GM18909 (cell line): ENCODE data around the gene KRT83.
"Not testable (repeated sequence)": the region's sequence is repeated elsewhere in the genome, so short reads cannot be mapped to it uniquely, and the experiment has no call there.

ENCODE experiments used
- ATAC-seq: cut with Tn5 transposase; IDR thresholded peaks from one replicate; pipeline ENCODE4 v1.9.1; 2021; ENCODE audit warnings: mild to moderate bottlenecking; ENCODE audit not compliant: unreplicated experiment, poor library complexity

The KRT83 gene

GRCh38 chr12:52354200-52354599 is 33.0 kb upstream of the KRT83 start:
- ATAC-seq: no peak

GRCh38 chr12:52353766-52354165 is 32.6 kb upstream of the KRT83 start:
- no peak for ATAC-seq

GRCh38 chr12:52352951-52353350 is 31.8 kb upstream of the KRT83 start:
- no peak for ATAC-seq

GRCh38 chr12:52351196-52352059 is 30.2 kb upstream of the KRT83 start:
- ATAC-seq: no peak

GRCh38 chr12:52350786-52351185 is 29.6 kb upstream of the KRT83 start:
- ATAC-seq: no peak

- no peak for ATAC-seq
Measured at GRCh38 chr12:52350021-52350620, 28.9 kb upstream of the KRT83 start.

GRCh38 chr12:52349196-52349595 is 28.0 kb upstream of the KRT83 start:
- no peak for ATAC-seq

GRCh38 chr12:52347551-52348510 is 26.6 kb upstream of the KRT83 start:
- no peak for ATAC-seq

GRCh38 chr12:52347016-52347415 is 25.8 kb upstream of the KRT83 start:
- ATAC-seq: no peak

GRCh38 chr12:52346593-52346992 is 25.4 kb upstream of the KRT83 start:
- ATAC-seq: no peak

- not testable (repeated sequence) for ATAC-seq
Measured at GRCh38 chr12:52345041-52345440, 23.8 kb upstream of the KRT83 start.

GRCh38 chr12:52344111-52344510 is 22.9 kb upstream of the KRT83 start:
- no peak for ATAC-seq

- no peak for ATAC-seq
Measured at GRCh38 chr12:52343550-52343949, 22.4 kb upstream of the KRT83 start.

- ATAC-seq: no peak
Measured at GRCh38 chr12:52342781-52343490, 21.7 kb upstream of the KRT83 start.

- no peak for ATAC-seq
Measured at GRCh38 chr12:52341066-52341580, 19.9 kb upstream of the KRT83 start.

GRCh38 chr12:52338241-52338960 is 17.2 kb upstream of the KRT83 start:
- no peak for ATAC-seq

- ATAC-seq: no peak
Measured at GRCh38 chr12:52337054-52337453, 15.9 kb upstream of the KRT83 start.

- no peak for ATAC-seq
Measured at GRCh38 chr12:52336641-52337040, 15.4 kb upstream of the KRT83 start.

GRCh38 chr12:52335598-52336262 is 14.5 kb upstream of the KRT83 start:
- no peak for ATAC-seq
